ENCODE measurements around the gene SMIM15. TPM values are rescaled to one million over a fixed set of nuclear protein-coding genes. Genes with fewer than 3 reads are reported as not detected.

The SMIM15 gene
- polyA plus RNA-seq, 4 donors: 43.2 to 89.3 (median 56.2) TPM

- no peaks in the 10 kb centered on the region for H3K4me1 ChIP-seq (ENCODE audit: control insufficient read depth in 3 of 3, insufficient read depth in 2 of 3, low read depth in 1 of 3, low read length in 2 of 3)
- no peak overlapping the region for H3K27ac ChIP-seq (ENCODE audit: low read depth in 1 of 3, low read length in 2 of 3)
- no peak for DNase-seq
- no peaks in the 10 kb centered on the region for H3K27me3 ChIP-seq (ENCODE audit: control insufficient read depth in 3 of 3, insufficient read depth in 3 of 3, low read length in 3 of 3)
- WGBS, 3 donors: 95 to 98% (median 97%) methylated on average over 2 of the region's 2 CpGs
- no peak overlapping the region for H3K4me3 ChIP-seq (ENCODE audit: low read depth in 1 of 3, low read length in 3 of 3)
- no peaks in the 10 kb centered on the region for H3K9me3 ChIP-seq (ENCODE audit: control insufficient read depth in 2 of 2, insufficient read depth in 1 of 2, low read depth in 1 of 2, low read length in 1 of 2)
- no peak for FAIRE-seq
- no peaks in the 10 kb centered on the region for H3K36me3 ChIP-seq (ENCODE audit: control insufficient read depth in 3 of 3, insufficient read depth in 2 of 3, low read depth in 1 of 3, low read length in 3 of 3)
These were observed 32.0 kb downstream of the SMIM15 start for GRCh38 chr5:61130289-61130688.

DNA sequence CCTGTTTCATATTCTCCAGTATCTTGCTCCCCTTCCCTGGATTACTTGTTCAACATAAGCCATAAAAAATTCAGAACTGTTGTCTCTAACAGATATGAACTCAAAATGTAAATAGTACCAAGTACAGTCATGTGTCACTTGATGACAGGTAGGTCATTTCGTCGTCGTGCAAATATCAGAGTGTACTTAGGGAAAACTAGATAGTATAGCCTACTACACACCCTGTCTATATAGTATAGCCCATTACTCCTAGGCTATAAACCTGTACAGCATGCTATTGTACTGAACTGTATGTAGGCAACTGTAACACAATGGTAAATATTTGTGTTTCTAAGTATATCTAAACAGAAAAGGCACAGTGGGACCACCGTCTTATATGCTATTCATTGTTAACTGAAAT, 39.1 kb downstream of the SMIM15 start:
- FAIRE-seq (no peak), DNase-seq (peak; percentile 66 to 87)

GRCh38 chr5:61120534-61120933, 41.7 kb downstream of the SMIM15 start:
- no peak for DNase-seq
- FAIRE-seq: peak; percentile 33
- Histone ChIP-seq H3K36me3 (ENCODE audit: control insufficient read depth in 3 of 3, insufficient read depth in 2 of 3, low read depth in 1 of 3, low read length in 3 of 3) (no peaks in the 10 kb centered on the region), H3K4me1 (ENCODE audit: control insufficient read depth in 3 of 3, insufficient read depth in 2 of 3, low read depth in 1 of 3, low read length in 2 of 3) (peaks cover 0 to 5% (median 0%) of the 10 kb centered on the region in 3 donors), H3K4me3 (ENCODE audit: low read depth in 1 of 3, low read length in 3 of 3) (no peak overlapping the region), H3K27me3 (ENCODE audit: control insufficient read depth in 3 of 3, insufficient read depth in 3 of 3, low read length in 3 of 3) (no peaks in the 10 kb centered on the region), H3K9me3 (ENCODE audit: control insufficient read depth in 2 of 2, insufficient read depth in 1 of 2, low read depth in 1 of 2, low read length in 1 of 2) (no peaks in the 10 kb centered on the region), H3K27ac (ENCODE audit: low read depth in 1 of 3, low read length in 2 of 3) (no peak overlapping the region)
- 75 to 89% (median 78%) methylated on average over 1 of the region's 1 CpG for WGBS, 3 donors

More for the DNA sequence above, 39.1 kb downstream of the SMIM15 start:
- no peaks in the 10 kb centered on the region for H3K27me3 ChIP-seq (ENCODE audit: control insufficient read depth in 3 of 3, insufficient read depth in 3 of 3, low read length in 3 of 3)
- no peaks in the 10 kb centered on the region for H3K9me3 ChIP-seq (ENCODE audit: control insufficient read depth in 2 of 2, insufficient read depth in 1 of 2, low read depth in 1 of 2, low read length in 1 of 2)
- no peaks in the 10 kb centered on the region for H3K36me3 ChIP-seq (ENCODE audit: control insufficient read depth in 3 of 3, insufficient read depth in 2 of 3, low read depth in 1 of 3, low read length in 3 of 3)
- WGBS, 3 donors: 49 to 69% (median 57%) methylated on average over 4 of the region's 4 CpGs
- H3K27ac ChIP-seq (ENCODE audit: low read depth in 1 of 3, low read length in 2 of 3): peak overlapping the region in 1 of 3 donors; percentile 69
- peaks cover 0 to 5% (median 0%) of the 10 kb centered on the region in 3 donors for H3K4me1 ChIP-seq (ENCODE audit: control insufficient read depth in 3 of 3, insufficient read depth in 2 of 3, low read depth in 1 of 3, low read length in 2 of 3)
- H3K4me3 ChIP-seq (ENCODE audit: low read depth in 1 of 3, low read length in 3 of 3): no peak overlapping the region

GRCh38 chr5:61119066-61119465, 43.2 kb downstream of the SMIM15 start:
- WGBS, 3 donors: 88 to 94% (median 92%) methylated on average over 1 of the region's 1 CpG
- Histone ChIP-seq H3K9me3 (ENCODE audit: control insufficient read depth in 2 of 2, insufficient read depth in 1 of 2, low read depth in 1 of 2, low read length in 1 of 2) (no peaks in the 10 kb centered on the region), H3K4me3 (ENCODE audit: low read depth in 1 of 3, low read length in 3 of 3) (no peak overlapping the region), H3K36me3 (ENCODE audit: control insufficient read depth in 3 of 3, insufficient read depth in 2 of 3, low read depth in 1 of 3, low read length in 3 of 3) (no peaks in the 10 kb centered on the region), H3K27ac (ENCODE audit: low read depth in 1 of 3, low read length in 2 of 3) (no peak overlapping the region), H3K4me1 (ENCODE audit: control insufficient read depth in 3 of 3, insufficient read depth in 2 of 3, low read depth in 1 of 3, low read length in 2 of 3) (peaks cover 0 to 5% (median 0%) of the 10 kb centered on the region in 3 donors), H3K27me3 (ENCODE audit: control insufficient read depth in 3 of 3, insufficient read depth in 3 of 3, low read length in 3 of 3) (no peaks in the 10 kb centered on the region)
- FAIRE-seq (no peak), DNase-seq (no peak)

GRCh38 chr5:61115968-61116367, 46.3 kb downstream of the SMIM15 start:
- H3K4me1 ChIP-seq (ENCODE audit: control insufficient read depth in 3 of 3, insufficient read depth in 2 of 3, low read depth in 1 of 3, low read length in 2 of 3): no peaks in the 10 kb centered on the region
- 89 to 94% (median 93%) methylated on average over 3 of the region's 3 CpGs for WGBS, 3 donors
- H3K36me3 ChIP-seq (ENCODE audit: control insufficient read depth in 3 of 3, insufficient read depth in 2 of 3, low read depth in 1 of 3, low read length in 3 of 3): no peaks in the 10 kb centered on the region
- H3K9me3 ChIP-seq (ENCODE audit: control insufficient read depth in 2 of 2, insufficient read depth in 1 of 2, low read depth in 1 of 2, low read length in 1 of 2): peaks cover 0 to 5% of the 10 kb centered on the region in 2 donors
- no peak for DNase-seq
- no peak for FAIRE-seq
- no peaks in the 10 kb centered on the region for H3K27me3 ChIP-seq (ENCODE audit: control insufficient read depth in 3 of 3, insufficient read depth in 3 of 3, low read length in 3 of 3)
- H3K27ac ChIP-seq (ENCODE audit: low read depth in 1 of 3, low read length in 2 of 3): no peak overlapping the region
- H3K4me3 ChIP-seq (ENCODE audit: low read depth in 1 of 3, low read length in 3 of 3): no peak overlapping the region

- H3K4me3 ChIP-seq (ENCODE audit: low read depth in 1 of 3, low read length in 3 of 3): no peak overlapping the region
- H3K36me3 ChIP-seq (ENCODE audit: control insufficient read depth in 3 of 3, insufficient read depth in 2 of 3, low read depth in 1 of 3, low read length in 3 of 3): no peaks in the 10 kb centered on the region
- no peaks in the 10 kb centered on the region for H3K27me3 ChIP-seq (ENCODE audit: control insufficient read depth in 3 of 3, insufficient read depth in 3 of 3, low read length in 3 of 3)
- no peaks in the 10 kb centered on the region for H3K4me1 ChIP-seq (ENCODE audit: control insufficient read depth in 3 of 3, insufficient read depth in 2 of 3, low read depth in 1 of 3, low read length in 2 of 3)
- 73 to 99% (median 80%) methylated on average over 1 of the region's 1 CpG for WGBS, 3 donors
- H3K9me3 ChIP-seq (ENCODE audit: control insufficient read depth in 2 of 2, insufficient read depth in 1 of 2, low read depth in 1 of 2, low read length in 1 of 2): peaks cover 0 to 5% of the 10 kb centered on the region in 2 donors
- FAIRE-seq (no peak), DNase-seq (no peak)
- no peak overlapping the region for H3K27ac ChIP-seq (ENCODE audit: low read depth in 1 of 3, low read length in 2 of 3)
These were observed 47.8 kb downstream of the SMIM15 start for GRCh38 chr5:61114441-61114840.

Other genes starting within 250 kb of the SMIM15 start
- gene ERCC8, start 217.4 kb downstream of the SMIM15 start, polyA plus RNA-seq: 1 to 10 TPM; 2.9 to 9.5 (median 5.9) TPM
- gene NDUFAF2, start 217.3 kb downstream of the SMIM15 start, polyA plus RNA-seq: 10 to 100 TPM; 27.6 to 60.3 (median 38.3) TPM
- 10 to 100 TPM in 1 of 4 donors, 1 to 10 TPM in 3; 3.2 to 14.6 (median 4.2) TPM for gene ZSWIM6, start 169.8 kb upstream of the SMIM15 start, polyA plus RNA-seq